Parathyroid adenoma (tissue), 2 donors: ENCODE measurements around the gene NRP2.

ENCODE experiments used
- H2AFZ ChIP-seq: fragments of 300-600 bp; sonication (generic); one replicate; pipeline ENCODE4 v1.7.0; 2017; ENCODE audit warnings: antibody characterized with exemption, mild to moderate bottlenecking
- H3K27ac ChIP-seq: fragments of 300-600 bp; sonication (generic); one replicate; pipeline ENCODE4 v1.7.0; 2017
- H3K27me3 ChIP-seq: fragments of 300-600 bp; sonication (generic); one replicate; pipeline ENCODE4 v1.7.0; 2017; ENCODE audit warnings: low read length; ENCODE audit not compliant: control insufficient read depth, insufficient read depth
- H3K36me3 ChIP-seq: fragments of 300-600 bp; sonication (generic); one replicate; pipeline ENCODE4 v1.7.0; 2017; ENCODE audit warnings: low read length; ENCODE audit not compliant: control insufficient read depth, insufficient read depth
- H3K4me1 ChIP-seq: fragments of 300-600 bp; sonication (generic); one replicate; pipeline ENCODE4 v1.7.0; 2017; ENCODE audit warnings: control low read depth
- H3K4me2 ChIP-seq: fragments of 300-600 bp; sonication (generic); one replicate; pipeline ENCODE4 v1.7.0; 2017; ENCODE audit warnings: low read length
- H3K4me3 ChIP-seq: fragments of 300-600 bp; sonication (generic); one replicate; pipeline ENCODE4 v1.7.0; 2017; ENCODE audit warnings: low read depth, low read length
- H3K79me2 ChIP-seq: fragments of 300-600 bp; sonication (generic); one replicate; pipeline ENCODE4 v1.7.0; 2017; ENCODE audit warnings: control low read depth
- H3K9ac ChIP-seq: fragments of 300-600 bp; sonication (generic); one replicate; pipeline ENCODE4 v1.7.0; 2017; ENCODE audit warnings: mild to moderate bottlenecking
- H3K9me3 ChIP-seq: fragments of 300-600 bp; sonication (generic); one replicate; pipeline ENCODE4 v1.7.0; 2017; ENCODE audit warnings: low read length; ENCODE audit not compliant: control insufficient read depth
- TF ChIP-seq, protein P1 (sequence below): fragments of 300-600 bp; sonication (generic); IDR thresholded peaks from one replicate; pipeline ENCODE4 v1.7.0; 2017; ENCODE audit warnings: antibody characterized with exemption, mild to moderate bottlenecking
- donor health status: primary hyperparathyroidism.

NRP2 gene

DNA sequence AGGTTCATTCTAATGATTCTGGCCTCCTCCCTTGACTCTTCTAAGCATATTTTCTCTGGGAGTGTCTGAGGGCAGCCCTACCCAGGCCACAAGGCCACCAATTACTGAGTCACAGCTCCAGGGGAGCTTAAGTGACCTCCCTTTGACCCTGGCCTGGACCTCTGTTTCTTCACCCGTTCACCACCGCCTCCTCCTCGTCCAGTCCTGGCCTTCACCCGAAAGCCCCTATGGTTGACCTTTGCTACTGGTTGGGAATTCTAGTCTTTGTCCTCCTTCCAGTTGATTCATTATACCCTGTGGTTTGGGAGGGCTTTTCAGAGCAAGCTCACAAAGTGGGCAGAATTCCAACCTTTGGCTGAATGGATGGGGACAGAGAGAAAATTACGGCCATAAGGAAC lies 72.6 kb downstream of the NRP2 start:
- H3K4me3 ChIP-seq: no peak overlapping the region
- no peaks in the 10 kb centered on the region for H3K27me3 ChIP-seq
- TF ChIP-seq, protein P1, sequence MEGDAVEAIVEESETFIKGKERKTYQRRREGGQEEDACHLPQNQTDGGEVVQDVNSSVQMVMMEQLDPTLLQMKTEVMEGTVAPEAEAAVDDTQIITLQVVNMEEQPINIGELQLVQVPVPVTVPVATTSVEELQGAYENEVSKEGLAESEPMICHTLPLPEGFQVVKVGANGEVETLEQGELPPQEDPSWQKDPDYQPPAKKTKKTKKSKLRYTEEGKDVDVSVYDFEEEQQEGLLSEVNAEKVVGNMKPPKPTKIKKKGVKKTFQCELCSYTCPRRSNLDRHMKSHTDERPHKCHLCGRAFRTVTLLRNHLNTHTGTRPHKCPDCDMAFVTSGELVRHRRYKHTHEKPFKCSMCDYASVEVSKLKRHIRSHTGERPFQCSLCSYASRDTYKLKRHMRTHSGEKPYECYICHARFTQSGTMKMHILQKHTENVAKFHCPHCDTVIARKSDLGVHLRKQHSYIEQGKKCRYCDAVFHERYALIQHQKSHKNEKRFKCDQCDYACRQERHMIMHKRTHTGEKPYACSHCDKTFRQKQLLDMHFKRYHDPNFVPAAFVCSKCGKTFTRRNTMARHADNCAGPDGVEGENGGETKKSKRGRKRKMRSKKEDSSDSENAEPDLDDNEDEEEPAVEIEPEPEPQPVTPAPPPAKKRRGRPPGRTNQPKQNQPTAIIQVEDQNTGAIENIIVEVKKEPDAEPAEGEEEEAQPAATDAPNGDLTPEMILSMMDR: no peak
- no peak overlapping the region for H3K4me2 ChIP-seq
- H3K4me1 ChIP-seq: no peaks in the 10 kb centered on the region
- H3K9me3 ChIP-seq: no peaks in the 10 kb centered on the region
- H3K9ac ChIP-seq: no peak overlapping the region
- no peak overlapping the region for H2AFZ ChIP-seq
- no peaks in the 10 kb centered on the region for H3K36me3 ChIP-seq
- H3K27ac ChIP-seq: no peak overlapping the region
- H3K79me2 ChIP-seq: no peaks in the 10 kb centered on the region

DNA sequence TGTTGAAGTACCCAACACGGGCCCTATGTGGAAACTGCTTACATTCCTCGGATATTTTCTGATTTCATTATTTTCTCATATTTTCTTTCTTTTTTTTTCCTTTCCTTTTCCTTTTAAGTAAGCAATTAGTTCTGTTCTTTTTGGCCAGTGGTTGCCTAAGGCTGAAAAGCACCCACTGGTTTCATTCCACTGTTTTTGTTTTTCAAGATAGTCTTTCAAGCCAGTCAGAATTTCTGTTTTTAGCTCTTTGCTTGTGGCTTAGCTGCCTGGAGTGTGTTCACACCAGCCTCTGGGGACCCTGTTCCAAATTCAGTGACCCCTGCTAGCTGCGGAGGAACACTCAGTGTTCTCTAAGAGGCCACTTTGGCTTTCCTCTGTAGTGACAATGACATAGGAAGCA lies 73.6 kb downstream of the NRP2 start:
- Histone ChIP-seq H3K4me3 (no peak overlapping the region), H3K4me1 (no peaks in the 10 kb centered on the region), H3K27ac (peak overlapping the region; percentile 39)

GRCh38 chr2:205757271-205757670 lies 75.0 kb downstream of the NRP2 start:
- no peaks in the 10 kb centered on the region for H3K27me3 ChIP-seq
- no peak overlapping the region for H3K4me2 ChIP-seq
- TF ChIP-seq, protein P1: no peak
- H3K9ac ChIP-seq: no peak overlapping the region
- H2AFZ ChIP-seq: no peak overlapping the region
- no peak overlapping the region for H3K4me3 ChIP-seq
- H3K36me3 ChIP-seq: no peaks in the 10 kb centered on the region
- H3K4me1 ChIP-seq: no peaks in the 10 kb centered on the region
- no peak overlapping the region for H3K27ac ChIP-seq
- H3K79me2 ChIP-seq: no peaks in the 10 kb centered on the region
- H3K9me3 ChIP-seq: no peaks in the 10 kb centered on the region

More for the DNA sequence above, 73.6 kb downstream of the NRP2 start:
- no peak overlapping the region for H3K9ac ChIP-seq
- H3K4me2 ChIP-seq: no peak overlapping the region
- H3K27me3 ChIP-seq: no peaks in the 10 kb centered on the region
- no peaks in the 10 kb centered on the region for H3K79me2 ChIP-seq
- no peaks in the 10 kb centered on the region for H3K36me3 ChIP-seq
- H2AFZ ChIP-seq: no peak overlapping the region
- TF ChIP-seq, protein P1: no peak
- H3K9me3 ChIP-seq: no peaks in the 10 kb centered on the region

DNA sequence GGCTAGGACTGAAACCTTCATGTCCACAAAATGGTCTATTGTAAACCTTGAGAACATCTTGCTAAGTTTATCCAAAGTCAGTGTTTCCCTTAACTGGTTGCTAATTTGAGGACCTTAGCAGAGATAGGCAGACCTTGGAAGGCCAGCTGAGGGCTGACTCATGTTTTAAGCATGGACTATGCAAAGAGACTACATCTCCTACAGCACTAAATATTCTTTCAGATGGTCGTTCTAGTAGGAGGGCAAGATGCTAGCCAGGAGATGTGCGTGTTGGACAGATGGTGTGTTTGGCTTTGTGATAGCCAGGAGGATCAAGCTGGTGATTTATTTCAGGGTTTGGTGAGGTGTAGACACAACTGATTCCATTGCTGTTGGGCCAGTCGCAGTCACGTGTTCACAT lies 75.8 kb downstream of the NRP2 start:
- no peaks in the 10 kb centered on the region for H3K79me2 ChIP-seq
- H3K36me3 ChIP-seq: no peaks in the 10 kb centered on the region
- no peak overlapping the region for H3K9ac ChIP-seq
- H3K27me3 ChIP-seq: no peaks in the 10 kb centered on the region
- no peak overlapping the region for H3K4me2 ChIP-seq
- H2AFZ ChIP-seq: no peak overlapping the region
- no peaks in the 10 kb centered on the region for H3K9me3 ChIP-seq
- no peak overlapping the region for H3K4me3 ChIP-seq
- no peaks in the 10 kb centered on the region for H3K4me1 ChIP-seq
- TF ChIP-seq, protein P1: no peak
- H3K27ac ChIP-seq: no peak overlapping the region

DNA sequence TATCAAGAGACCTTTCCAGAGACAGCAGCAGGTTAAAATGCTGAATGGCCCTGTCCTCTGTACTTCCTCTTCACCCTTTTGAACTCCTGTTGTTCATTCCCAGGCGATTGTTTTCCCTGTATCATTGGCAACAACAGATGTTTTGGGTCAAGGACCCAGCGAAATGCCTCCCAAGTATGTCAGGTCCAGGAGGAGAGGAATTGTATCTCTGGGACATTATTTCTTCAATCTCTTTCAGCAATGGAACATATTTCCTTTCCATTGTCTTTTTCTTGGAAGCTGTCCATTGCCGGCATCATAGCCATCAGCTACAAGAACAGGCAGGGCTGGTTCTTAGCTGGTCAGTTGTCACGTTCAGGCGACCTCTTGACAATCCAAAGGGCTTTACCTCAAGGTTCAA lies 76.2 kb downstream of the NRP2 start:
- no peak overlapping the region for H3K9ac ChIP-seq
- H2AFZ ChIP-seq: no peak overlapping the region
- H3K4me1 ChIP-seq: no peaks in the 10 kb centered on the region
- no peaks in the 10 kb centered on the region for H3K36me3 ChIP-seq
- TF ChIP-seq, protein P1: no peak
- no peaks in the 10 kb centered on the region for H3K27me3 ChIP-seq
- H3K4me3 ChIP-seq: no peak overlapping the region
- no peak overlapping the region for H3K27ac ChIP-seq
- H3K79me2 ChIP-seq: no peaks in the 10 kb centered on the region
- H3K9me3 ChIP-seq: no peaks in the 10 kb centered on the region
- H3K4me2 ChIP-seq: no peak overlapping the region
